HG03442 (cell line): ENCODE results near the gene FOXI1.
A peak's percentile ranks its signal among the peaks of the same experiment; 100 is the strongest.
"Not testable (repeated sequence)": the region's sequence is repeated elsewhere in the genome, so short reads cannot be mapped to it uniquely, and the experiment has no call there.

Source experiments
- ATAC-seq: cut with Tn5 transposase; IDR thresholded peaks from one replicate; pipeline ENCODE4 v1.9.1; 2021; ENCODE audit warnings: mild to moderate bottlenecking, moderate library complexity; ENCODE audit not compliant: unreplicated experiment

Gene FOXI1

DNA sequence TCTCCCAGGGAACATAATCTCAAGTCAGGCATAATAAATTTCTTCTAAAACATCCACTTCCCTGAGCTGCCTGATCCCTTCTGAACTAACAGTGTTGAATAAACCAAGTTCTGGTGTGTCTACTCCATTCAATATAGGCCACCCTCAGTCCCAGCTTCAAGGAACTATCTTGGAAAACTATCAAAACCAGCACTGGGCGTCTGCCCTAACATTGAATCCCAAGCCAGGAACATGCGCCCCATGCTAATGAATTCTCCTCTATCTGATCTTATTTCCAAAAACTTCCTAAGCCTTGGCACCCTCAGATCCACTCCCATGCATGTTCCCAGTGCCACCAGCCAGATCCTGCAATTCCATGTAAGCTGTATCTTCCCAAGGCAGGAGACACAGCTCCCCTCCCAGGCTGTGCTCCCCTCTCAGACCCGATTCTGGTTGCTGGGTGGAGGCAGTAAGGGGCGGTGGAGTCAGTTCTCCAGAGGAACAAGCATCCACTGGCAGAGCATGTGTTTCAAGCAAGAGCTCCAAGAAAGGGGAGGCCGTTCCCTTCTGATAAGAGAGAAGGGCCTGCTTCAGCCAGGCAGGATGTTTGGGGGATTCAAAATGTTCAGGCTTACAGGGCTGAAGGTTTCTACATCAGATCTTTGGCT, 13.1 kb upstream of the FOXI1 start:
- no peak for ATAC-seq

GRCh38 chr5:170094329-170094728, 11.4 kb upstream of the FOXI1 start:
- ATAC-seq, result not testable (repeated sequence)

DNA sequence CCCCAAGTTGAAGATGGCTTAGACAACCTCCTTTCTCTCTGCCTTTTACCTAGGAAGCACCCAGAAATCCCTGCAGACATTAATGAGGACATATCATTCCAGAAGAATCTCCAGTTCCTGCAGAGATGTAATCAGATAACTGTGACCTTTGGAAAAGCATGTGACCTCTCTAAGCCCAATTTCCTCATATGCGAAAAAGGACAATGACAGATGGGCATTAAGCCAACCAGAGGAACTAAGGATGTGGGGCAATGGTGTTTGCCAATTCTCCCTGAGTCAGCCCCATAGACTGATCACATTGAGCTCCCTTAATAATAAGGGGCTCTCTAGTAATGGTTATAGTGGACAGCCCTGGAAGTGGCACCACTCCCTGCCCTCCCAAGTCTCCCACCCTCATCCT, 10.1 kb upstream of the FOXI1 start:
- no peak for ATAC-seq

DNA sequence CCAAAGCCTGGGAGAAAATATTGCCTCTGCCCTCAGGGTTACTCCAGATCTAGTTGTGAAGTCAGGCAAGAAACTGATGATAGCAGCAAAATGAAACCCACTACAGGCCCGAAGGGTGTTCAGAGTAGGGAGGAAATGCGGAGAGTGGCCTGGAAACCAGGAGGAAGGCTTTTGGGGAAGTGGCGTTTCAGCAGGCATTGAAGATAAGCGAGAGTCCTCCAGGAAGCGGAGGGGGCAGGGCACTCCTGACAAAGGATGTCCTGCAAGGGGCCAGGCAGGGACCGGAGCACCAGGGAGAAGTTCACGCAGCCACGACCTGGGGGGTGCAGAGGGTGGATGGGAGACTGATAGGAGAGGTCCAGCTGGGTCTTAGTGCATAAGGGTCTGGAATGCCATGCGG, 7.8 kb upstream of the FOXI1 start:
- no peak for ATAC-seq

GRCh38 chr5:170100066-170100943, 5.4 kb upstream of the FOXI1 start:
- ATAC-seq, result peak; percentile 63

DNA sequence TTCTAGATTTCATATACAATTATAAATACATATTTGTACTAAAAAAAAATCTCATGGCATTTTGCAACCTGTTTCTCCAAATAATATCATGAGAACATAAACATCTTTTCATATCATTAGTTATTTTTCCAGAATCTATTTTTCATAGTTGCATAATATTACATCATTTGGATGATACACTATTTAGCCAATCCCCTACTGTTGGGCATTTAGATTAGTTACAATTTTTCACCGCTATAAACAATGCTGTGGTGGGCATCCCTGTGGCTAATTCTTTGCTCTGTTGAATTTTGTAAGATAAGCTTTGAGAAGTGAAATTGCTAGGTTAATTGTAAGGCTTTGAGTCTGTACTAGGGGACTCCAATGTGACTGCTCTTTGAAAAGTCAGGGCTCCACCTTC, 2.2 kb upstream of the FOXI1 start:
- ATAC-seq, result no peak

DNA sequence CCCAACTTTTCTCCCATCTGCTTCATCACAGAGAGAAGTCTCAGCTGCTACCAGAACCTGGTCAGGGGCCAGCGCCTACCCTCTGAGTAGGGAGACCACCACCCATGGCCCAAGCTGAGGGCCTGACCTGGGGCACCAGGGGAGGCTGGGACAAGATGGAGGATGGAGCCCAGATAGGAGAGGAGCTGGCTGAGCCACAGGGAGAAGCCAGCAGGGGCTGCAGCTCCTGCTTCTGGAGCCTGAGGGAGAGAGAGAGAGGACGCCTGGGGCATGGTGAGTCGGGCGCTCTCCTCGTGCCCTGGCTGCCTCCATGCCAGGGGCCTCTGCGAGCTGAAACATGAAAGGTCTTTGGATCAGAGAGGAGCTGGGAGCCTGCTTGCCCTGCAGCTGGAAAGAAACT, 1.4 kb upstream of the FOXI1 start:
- no peak for ATAC-seq

DNA sequence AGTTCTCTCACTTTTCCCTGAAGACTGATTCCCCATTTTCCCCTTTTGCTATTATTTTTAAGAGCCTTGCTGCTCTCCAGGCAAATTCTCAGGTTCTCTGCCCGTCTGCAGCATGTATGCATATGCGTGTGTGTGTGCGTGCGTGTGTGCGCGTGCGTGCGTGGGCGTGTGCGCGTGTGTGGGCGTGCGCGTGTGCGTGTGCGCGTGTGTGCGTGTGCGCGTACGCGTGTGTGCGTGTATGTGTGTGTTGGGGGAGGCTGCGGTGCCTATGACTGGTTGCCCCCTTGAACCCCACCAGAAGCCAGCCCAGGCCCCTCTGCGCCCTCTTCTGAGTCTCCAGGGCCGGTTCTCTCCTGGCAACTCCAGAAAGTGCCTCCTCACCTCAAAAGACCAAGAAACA, 987 bp upstream of the FOXI1 start:
- no peak for ATAC-seq

DNA sequence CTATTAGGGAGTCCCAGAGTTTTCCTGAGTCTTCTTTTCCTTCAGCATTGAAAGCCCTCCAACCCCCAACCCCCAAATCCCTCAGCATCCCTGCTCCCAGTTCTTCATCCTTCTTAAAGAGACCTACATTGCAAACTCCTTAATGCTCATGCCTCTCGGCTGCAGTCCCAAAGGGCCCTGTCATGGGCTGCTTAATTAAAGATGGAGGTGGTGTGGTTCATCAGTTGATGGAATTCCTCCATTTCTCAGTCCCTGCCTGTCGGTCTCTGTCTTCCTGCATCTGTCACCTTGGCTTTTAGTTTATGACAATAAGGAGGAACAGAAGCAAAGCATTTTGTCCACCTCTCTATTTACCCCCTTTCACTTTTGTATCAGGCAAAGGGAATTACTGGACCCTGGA, 2.0 kb downstream of the FOXI1 start:
- ATAC-seq, result no peak

- no peak for ATAC-seq
Measured at GRCh38 chr5:170108266-170108785, 2.6 kb downstream of the FOXI1 start.

GRCh38 chr5:170109059-170110031, 3.6 kb downstream of the FOXI1 start:
- no peak for ATAC-seq

GRCh38 chr5:170110403-170111087, 4.8 kb downstream of the FOXI1 start:
- no peak for ATAC-seq

- no peak for ATAC-seq
Measured at GRCh38 chr5:170111088-170111785, 5.5 kb downstream of the FOXI1 start.

- ATAC-seq, result no peak
Measured at GRCh38 chr5:170112876-170113521, 7.3 kb downstream of the FOXI1 start.

GRCh38 chr5:170113522-170113900, 7.8 kb downstream of the FOXI1 start:
- ATAC-seq, result no peak

- ATAC-seq, result no peak
Measured at GRCh38 chr5:170114271-170114670, 8.6 kb downstream of the FOXI1 start.

GRCh38 chr5:170115925-170116324, 10.2 kb downstream of the FOXI1 start:
- ATAC-seq, result no peak

DNA sequence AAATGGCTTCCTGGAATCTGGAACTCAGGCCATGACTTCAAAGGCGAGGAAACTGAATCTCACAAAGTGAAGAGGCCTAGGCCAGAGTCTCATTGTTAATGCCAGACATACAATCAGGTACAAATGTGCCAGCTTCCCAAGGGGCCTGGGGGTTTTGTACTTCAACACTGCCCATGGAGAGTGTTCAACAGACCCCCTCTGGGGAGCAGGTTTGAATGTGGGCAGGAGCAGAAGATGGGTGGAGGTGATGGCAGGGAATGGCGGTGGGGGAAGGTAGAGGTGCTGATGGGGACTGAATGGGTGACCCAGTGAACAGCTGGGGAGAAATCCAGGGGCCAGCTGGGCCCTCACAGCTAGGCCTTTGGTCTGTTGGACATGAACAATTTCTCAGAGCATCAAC, 12.0 kb downstream of the FOXI1 start:
- ATAC-seq, result no peak

- no peak for ATAC-seq
Measured at GRCh38 chr5:170120576-170120975, 14.9 kb downstream of the FOXI1 start.
